ENCODE results near the gene CDC42EP5.
"Not testable (repeated sequence)": the region's sequence is repeated elsewhere in the genome, so short reads cannot be mapped to it uniquely, and the experiment has no call there.

The CDC42EP5 gene

GRCh38 chr19:54489341-54489740, 16.2 kb upstream of the CDC42EP5 start:
- no peak for DNase-seq (ENCODE audit: low spot score)

GRCh38 chr19:54485851-54486250, 12.8 kb upstream of the CDC42EP5 start:
- DNase-seq (ENCODE audit: low spot score), result no peak

- no peak for DNase-seq (ENCODE audit: low spot score)
Measured at GRCh38 chr19:54484451-54484850, 11.4 kb upstream of the CDC42EP5 start.

- no peak for DNase-seq (ENCODE audit: low spot score)
Measured at GRCh38 chr19:54482889-54483288, 9.8 kb upstream of the CDC42EP5 start.

GRCh38 chr19:54481326-54481930, 8.3 kb upstream of the CDC42EP5 start:
- peak; percentile 37 for DNase-seq (ENCODE audit: low spot score)

GRCh38 chr19:54480051-54480450, 7.0 kb upstream of the CDC42EP5 start:
- DNase-seq (ENCODE audit: low spot score), result no peak

- peak; percentile 42 for DNase-seq (ENCODE audit: low spot score)
Measured at GRCh38 chr19:54478677-54479266, 5.7 kb upstream of the CDC42EP5 start.

- DNase-seq (ENCODE audit: low spot score), result no peak
Measured at GRCh38 chr19:54477650-54478049, 4.6 kb upstream of the CDC42EP5 start.

GRCh38 chr19:54475706-54476105, 2.6 kb upstream of the CDC42EP5 start:
- no peak for DNase-seq (ENCODE audit: low spot score)

- no peak for DNase-seq (ENCODE audit: low spot score)
Measured at GRCh38 chr19:54473892-54474372, 836 bp upstream of the CDC42EP5 start.

- DNase-seq (ENCODE audit: low spot score), result peak; percentile 15
Measured at GRCh38 chr19:54470991-54471782, 1.9 kb downstream of the CDC42EP5 start.

- DNase-seq (ENCODE audit: low spot score), result no peak
Measured at GRCh38 chr19:54470276-54470887, 2.7 kb downstream of the CDC42EP5 start.

- no peak for DNase-seq (ENCODE audit: low spot score)
Measured at GRCh38 chr19:54469496-54469934, 3.6 kb downstream of the CDC42EP5 start.

- DNase-seq (ENCODE audit: low spot score), result not testable (repeated sequence)
Measured at GRCh38 chr19:54466110-54466480, 7.0 kb downstream of the CDC42EP5 start.

- no peak for DNase-seq (ENCODE audit: low spot score)
Measured at GRCh38 chr19:54465426-54466109, 7.5 kb downstream of the CDC42EP5 start.

- DNase-seq (ENCODE audit: low spot score), result peak; percentile 85
Measured at GRCh38 chr19:54464630-54465425, 8.3 kb downstream of the CDC42EP5 start.

GRCh38 chr19:54464044-54464629, 9.0 kb downstream of the CDC42EP5 start:
- DNase-seq (ENCODE audit: low spot score), result no peak

- peak; percentile 88 for DNase-seq (ENCODE audit: low spot score)
Measured at GRCh38 chr19:54463531-54464043, 9.5 kb downstream of the CDC42EP5 start, which contains the start of gene LENG9. Gene LENG9 (minus strand): TSS chr19:54463778. CDS start chr19:54463526, 252 bp downstream.

- DNase-seq (ENCODE audit: low spot score), result peak; percentile 61
Measured at GRCh38 chr19:54462655-54463530, 10.2 kb downstream of the CDC42EP5 start.
